Measurements from ENCODE around the gene ANKRD53. TPM values are rescaled to one million over a fixed set of nuclear protein-coding genes. Genes with fewer than 3 reads are reported as not detected.

Gene ANKRD53
- total and polyA plus RNA-seq, 5 donors, result 0.71 to 3.1 (median 1.1) TPM

GRCh38 chr2:70937866-70938585, 40.4 kb upstream of the ANKRD53 start:
- WGBS, result 73% methylated on average over 10 of the region's 10 CpGs
- no peaks in the 10 kb centered on the region for H3K27me3 ChIP-seq (ENCODE audit: control insufficient read depth, insufficient read depth)
- no peak overlapping the region for H3K27ac ChIP-seq (ENCODE audit: low read length)
- no peak for ATAC-seq
- DNase-seq, result no peak
- intact Hi-C loops (cut with DNase I), result no loop called here
- no peaks in the 10 kb centered on the region for H3K4me1 ChIP-seq (ENCODE audit: control insufficient read depth, insufficient read depth, low read length)
- no peaks in the 10 kb centered on the region for H3K9me3 ChIP-seq (ENCODE audit: control insufficient read depth, low read length)
- no peak overlapping the region for H3K4me3 ChIP-seq (ENCODE audit: low read length)

DNA sequence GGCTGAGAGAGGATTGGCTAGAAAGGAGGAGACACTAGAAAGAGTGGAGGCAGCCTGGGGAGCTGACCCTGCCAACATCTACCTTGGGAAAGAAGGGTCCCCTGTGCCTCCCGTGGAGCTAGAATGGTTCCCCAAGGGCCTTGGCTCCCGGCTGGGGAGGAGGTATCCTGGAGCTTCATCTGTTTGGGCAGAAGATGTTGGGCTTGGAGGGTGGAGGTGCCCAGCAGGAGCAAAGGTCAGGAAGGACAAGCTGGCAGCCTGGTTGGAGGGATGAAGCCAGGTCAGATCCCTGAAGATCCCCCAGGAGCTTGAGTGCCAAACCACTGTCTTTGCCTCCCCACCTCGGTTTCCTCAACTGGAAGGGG, 39.9 kb upstream of the ANKRD53 start:
- intact Hi-C loops (cut with DNase I), result no loop called here
- Histone ChIP-seq H3K4me1 (ENCODE audit: control insufficient read depth, insufficient read depth, low read length) (no peaks in the 10 kb centered on the region), H3K9me3 (ENCODE audit: control insufficient read depth, low read length) (no peaks in the 10 kb centered on the region), H3K4me3 (ENCODE audit: low read length) (no peak overlapping the region), H3K27ac (ENCODE audit: low read length) (no peak overlapping the region), H3K27me3 (ENCODE audit: control insufficient read depth, insufficient read depth) (no peaks in the 10 kb centered on the region)
- 39% methylated on average over 3 of the region's 3 CpGs for WGBS
- ATAC-seq (no peak), DNase-seq (no peak)

- ATAC-seq (no peak), DNase-seq (no peak)
- no peaks in the 10 kb centered on the region for H3K27me3 ChIP-seq (ENCODE audit: control insufficient read depth, insufficient read depth)
- intact Hi-C loops (cut with DNase I), result no loop called here
- H3K4me3 ChIP-seq (ENCODE audit: low read length), result no peak overlapping the region
- H3K9me3 ChIP-seq (ENCODE audit: control insufficient read depth, low read length), result no peaks in the 10 kb centered on the region
- H3K27ac ChIP-seq (ENCODE audit: low read length), result no peak overlapping the region
- WGBS, result 40% methylated on average over 30 of the region's 30 CpGs
- no peaks in the 10 kb centered on the region for H3K4me1 ChIP-seq (ENCODE audit: control insufficient read depth, insufficient read depth, low read length)
Observed at GRCh38 chr2:70939001-70939838, 39.2 kb upstream of the ANKRD53 start.

DNA sequence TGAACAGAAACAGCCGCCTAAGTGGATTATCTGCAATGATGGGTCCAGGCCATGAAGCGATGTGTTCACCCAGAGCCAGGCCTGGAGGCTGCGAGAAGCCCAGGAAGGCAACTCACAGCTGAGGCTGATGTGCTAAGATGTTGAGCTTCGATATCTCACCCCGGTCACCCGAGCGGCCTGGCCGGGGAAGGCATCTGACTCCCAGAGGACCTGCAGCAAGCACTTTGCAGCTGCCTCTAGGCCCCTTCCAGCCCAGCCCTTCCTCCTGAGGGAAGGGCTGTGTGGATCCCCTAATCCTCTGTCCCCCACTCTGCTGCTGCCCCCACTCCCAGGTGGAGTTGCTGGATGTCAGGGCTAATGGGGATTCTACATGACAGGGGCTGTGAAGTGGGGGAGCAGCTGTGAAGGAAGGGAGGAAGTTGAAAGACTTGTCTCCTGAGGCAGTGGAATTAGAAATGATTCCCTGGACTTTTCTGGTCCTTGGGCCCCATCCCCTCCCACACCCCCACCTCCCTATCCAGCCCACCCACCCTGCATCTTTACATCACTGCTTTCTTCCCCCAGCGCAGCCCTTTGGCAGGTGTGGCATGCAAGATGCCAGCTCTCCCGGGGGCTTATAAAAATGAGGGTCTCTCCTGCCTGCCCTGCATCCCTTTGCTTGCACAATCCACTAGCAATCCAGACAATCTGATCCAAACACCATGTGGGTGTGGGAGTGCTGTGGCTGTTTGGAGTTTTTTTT, 38.4 kb upstream of the ANKRD53 start:
- intact Hi-C loops (cut with DNase I), result loop anchor here in 1 of 4 donors (10.0 kb wide), 1 partner anchor 75 kb away; no protein-coding TSS in a partner anchor
- Histone ChIP-seq H3K4me1 (ENCODE audit: control insufficient read depth, insufficient read depth, low read length) (no peaks in the 10 kb centered on the region), H3K27ac (ENCODE audit: low read length) (no peak overlapping the region), H3K27me3 (ENCODE audit: control insufficient read depth, insufficient read depth) (no peaks in the 10 kb centered on the region), H3K9me3 (ENCODE audit: control insufficient read depth, low read length) (no peaks in the 10 kb centered on the region), H3K4me3 (ENCODE audit: low read length) (no peak overlapping the region)
- 81% methylated on average over 10 of the region's 10 CpGs for WGBS
- DNase-seq (no peak), ATAC-seq (no peak)

GRCh38 chr2:70941186-70941585, 37.2 kb upstream of the ANKRD53 start:
- H3K4me1 ChIP-seq (ENCODE audit: control insufficient read depth, insufficient read depth, low read length), result no peaks in the 10 kb centered on the region
- no peak overlapping the region for H3K27ac ChIP-seq (ENCODE audit: low read length)
- DNase-seq (no peak), ATAC-seq (no peak)
- H3K27me3 ChIP-seq (ENCODE audit: control insufficient read depth, insufficient read depth), result no peaks in the 10 kb centered on the region
- no peak overlapping the region for H3K4me3 ChIP-seq (ENCODE audit: low read length)
- no peaks in the 10 kb centered on the region for H3K9me3 ChIP-seq (ENCODE audit: control insufficient read depth, low read length)
- 80% methylated on average over 6 of the region's 6 CpGs for WGBS
- intact Hi-C loops (cut with DNase I), result loop anchor here in 1 of 4 donors (10.0 kb wide), 1 partner anchor 76 kb away; no protein-coding TSS in a partner anchor

GRCh38 chr2:70941701-70942100, 36.7 kb upstream of the ANKRD53 start:
- intact Hi-C loops (cut with DNase I), result loop anchor here in 1 of 4 donors (10.0 kb wide), 1 partner anchor 77 kb away; no protein-coding TSS in a partner anchor
- no peak overlapping the region for H3K27ac ChIP-seq (ENCODE audit: low read length)
- no peak for DNase-seq
- H3K4me1 ChIP-seq (ENCODE audit: control insufficient read depth, insufficient read depth, low read length), result no peaks in the 10 kb centered on the region
- no peak overlapping the region for H3K4me3 ChIP-seq (ENCODE audit: low read length)
- no peaks in the 10 kb centered on the region for H3K9me3 ChIP-seq (ENCODE audit: control insufficient read depth, low read length)
- H3K27me3 ChIP-seq (ENCODE audit: control insufficient read depth, insufficient read depth), result no peaks in the 10 kb centered on the region
- no peak for ATAC-seq
- 80% methylated on average over 5 of the region's 5 CpGs for WGBS

DNA sequence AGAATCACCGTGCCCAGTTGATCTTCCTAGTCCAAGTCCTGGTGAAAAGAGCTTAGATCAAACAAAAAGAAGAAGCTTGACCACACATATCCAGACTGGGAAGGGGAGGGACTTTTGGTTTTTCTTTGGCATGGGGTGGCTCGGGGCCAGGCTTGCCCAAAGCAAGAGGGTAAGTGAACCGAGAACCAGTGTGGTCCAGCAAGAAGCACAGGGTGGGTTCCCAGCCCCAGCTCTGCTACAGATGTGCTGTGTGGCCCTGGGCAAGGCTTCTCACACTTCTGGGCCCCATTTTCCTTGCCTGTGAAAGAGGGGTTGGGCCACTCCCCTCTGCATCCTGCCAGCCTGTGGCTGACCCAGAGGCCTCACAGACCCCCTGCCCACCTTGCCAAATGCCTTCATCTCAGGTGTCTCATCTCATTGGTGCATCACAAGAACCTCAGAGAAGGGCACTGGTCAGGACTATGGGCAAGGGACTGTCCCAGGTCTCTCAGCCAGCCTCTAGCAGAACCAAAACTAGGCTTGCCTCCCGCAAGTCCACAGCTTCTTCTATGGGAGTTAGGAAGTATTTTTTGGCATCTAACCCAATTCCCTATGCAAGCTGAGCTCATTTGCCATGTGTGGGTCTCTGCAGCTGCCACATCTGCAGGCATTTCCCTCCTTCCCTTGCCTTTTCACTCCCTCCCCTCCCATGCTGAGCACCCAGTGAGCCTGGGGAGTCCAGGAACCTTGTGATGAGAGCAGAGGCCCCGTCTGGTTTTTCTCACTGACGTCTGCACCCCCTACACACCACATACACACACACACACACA, 35.8 kb upstream of the ANKRD53 start:
- intact Hi-C loops (cut with DNase I), result loop anchor here in 1 of 4 donors (10.0 kb wide), 1 partner anchor 78 kb away; no protein-coding TSS in a partner anchor
- DNase-seq (no peak), ATAC-seq (no peak)
- no peak overlapping the region for H3K4me3 ChIP-seq (ENCODE audit: low read length)
- H3K9me3 ChIP-seq (ENCODE audit: control insufficient read depth, low read length), result no peaks in the 10 kb centered on the region
- 56% methylated on average over 6 of the region's 6 CpGs for WGBS
- H3K27ac ChIP-seq (ENCODE audit: low read length), result no peak overlapping the region
- no peaks in the 10 kb centered on the region for H3K4me1 ChIP-seq (ENCODE audit: control insufficient read depth, insufficient read depth, low read length)
- no peaks in the 10 kb centered on the region for H3K27me3 ChIP-seq (ENCODE audit: control insufficient read depth, insufficient read depth)

GRCh38 chr2:70943205-70943871, 35.1 kb upstream of the ANKRD53 start:
- no peaks in the 10 kb centered on the region for H3K27me3 ChIP-seq (ENCODE audit: control insufficient read depth, insufficient read depth)
- H3K27ac ChIP-seq (ENCODE audit: low read length), result no peak overlapping the region
- intact Hi-C loops (cut with DNase I), result loop anchor here in 1 of 4 donors (10.0 kb wide), 1 partner anchor 79 kb away; no protein-coding TSS in a partner anchor
- H3K4me1 ChIP-seq (ENCODE audit: control insufficient read depth, insufficient read depth, low read length), result no peaks in the 10 kb centered on the region
- DNase-seq (no peak), ATAC-seq (no peak)
- no peak overlapping the region for H3K4me3 ChIP-seq (ENCODE audit: low read length)
- H3K9me3 ChIP-seq (ENCODE audit: control insufficient read depth, low read length), result no peaks in the 10 kb centered on the region
- 83% methylated on average over 11 of the region's 11 CpGs for WGBS

- no peaks in the 10 kb centered on the region for H3K9me3 ChIP-seq (ENCODE audit: control insufficient read depth, low read length)
- intact Hi-C loops (cut with DNase I), result loop anchor here in 1 of 4 donors (10.0 kb wide), 1 partner anchor 79 kb away; no protein-coding TSS in a partner anchor
- H3K4me3 ChIP-seq (ENCODE audit: low read length), result no peak overlapping the region
- ATAC-seq, result no peak
- H3K27me3 ChIP-seq (ENCODE audit: control insufficient read depth, insufficient read depth), result no peaks in the 10 kb centered on the region
- no peak overlapping the region for H3K27ac ChIP-seq (ENCODE audit: low read length)
- H3K4me1 ChIP-seq (ENCODE audit: control insufficient read depth, insufficient read depth, low read length), result no peaks in the 10 kb centered on the region
- WGBS, result 83% methylated on average over 4 of the region's 4 CpGs
- DNase-seq, result no peak
Observed at GRCh38 chr2:70944111-70944690, 34.2 kb upstream of the ANKRD53 start.

Measured in right cardiac atrium (tissue), 5 donors.